GM12872 (cell line): ENCODE data around the gene CCDC88B.

ENCODE experiments used
- TF ChIP-seq, protein P1 (sequence below): IDR thresholded peaks from 3 replicates; pipeline ENCODE4 v1.5.1; 2011; ENCODE audit warnings: low read depth, mild to moderate bottlenecking, low read length, moderate library complexity; ENCODE audit not compliant: insufficient read depth

Gene CCDC88B

DNA sequence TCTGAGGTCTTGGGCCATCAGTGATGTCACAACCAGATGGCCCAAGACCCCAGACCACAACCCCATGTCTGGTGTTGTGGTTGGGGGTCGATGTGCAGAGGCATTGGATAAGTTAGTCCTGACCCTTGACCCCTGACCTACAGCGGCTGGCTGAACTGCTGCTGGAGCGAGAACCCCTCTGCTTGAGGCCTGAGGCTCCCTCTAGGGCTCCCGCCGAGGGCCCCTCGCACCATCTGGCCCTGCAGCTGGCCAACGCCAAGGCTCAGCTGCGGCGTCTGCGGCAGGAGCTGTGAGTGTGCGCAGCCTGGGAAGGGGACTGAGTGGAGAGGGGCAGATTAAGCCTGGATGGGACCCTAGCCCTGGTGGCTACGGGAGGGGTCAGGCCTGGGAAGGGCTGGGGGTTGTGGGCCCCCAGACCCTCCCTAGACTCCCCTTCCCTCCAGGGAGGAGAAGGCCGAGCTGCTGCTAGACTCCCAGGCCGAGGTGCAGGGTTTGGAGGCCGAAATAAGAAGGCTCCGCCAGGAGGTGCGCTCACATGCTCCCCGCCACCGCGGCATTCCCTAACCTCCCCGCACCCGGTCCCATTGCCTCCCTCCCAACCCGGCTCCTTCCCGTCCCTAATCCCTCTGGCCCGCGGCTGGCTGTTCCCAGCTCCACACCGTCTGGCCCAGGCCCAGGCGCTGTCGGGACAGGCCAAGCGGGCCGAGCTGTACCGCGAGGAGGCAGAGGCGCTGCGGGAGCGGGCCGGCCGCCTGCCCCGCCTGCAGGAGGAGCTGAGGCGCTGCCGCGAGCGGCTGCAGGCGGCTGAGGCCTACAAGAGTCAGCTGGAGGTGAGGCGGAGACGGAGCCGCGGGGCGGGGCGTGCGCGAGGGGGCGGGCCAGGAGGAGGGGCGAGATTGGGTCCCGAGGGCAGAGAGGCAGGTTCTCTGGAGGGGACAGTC, 2.1 kb downstream of the CCDC88B start:
- TF ChIP-seq, protein P1, sequence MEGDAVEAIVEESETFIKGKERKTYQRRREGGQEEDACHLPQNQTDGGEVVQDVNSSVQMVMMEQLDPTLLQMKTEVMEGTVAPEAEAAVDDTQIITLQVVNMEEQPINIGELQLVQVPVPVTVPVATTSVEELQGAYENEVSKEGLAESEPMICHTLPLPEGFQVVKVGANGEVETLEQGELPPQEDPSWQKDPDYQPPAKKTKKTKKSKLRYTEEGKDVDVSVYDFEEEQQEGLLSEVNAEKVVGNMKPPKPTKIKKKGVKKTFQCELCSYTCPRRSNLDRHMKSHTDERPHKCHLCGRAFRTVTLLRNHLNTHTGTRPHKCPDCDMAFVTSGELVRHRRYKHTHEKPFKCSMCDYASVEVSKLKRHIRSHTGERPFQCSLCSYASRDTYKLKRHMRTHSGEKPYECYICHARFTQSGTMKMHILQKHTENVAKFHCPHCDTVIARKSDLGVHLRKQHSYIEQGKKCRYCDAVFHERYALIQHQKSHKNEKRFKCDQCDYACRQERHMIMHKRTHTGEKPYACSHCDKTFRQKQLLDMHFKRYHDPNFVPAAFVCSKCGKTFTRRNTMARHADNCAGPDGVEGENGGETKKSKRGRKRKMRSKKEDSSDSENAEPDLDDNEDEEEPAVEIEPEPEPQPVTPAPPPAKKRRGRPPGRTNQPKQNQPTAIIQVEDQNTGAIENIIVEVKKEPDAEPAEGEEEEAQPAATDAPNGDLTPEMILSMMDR: peak; percentile 42; the same call in 2 of the 3 replicates

DNA sequence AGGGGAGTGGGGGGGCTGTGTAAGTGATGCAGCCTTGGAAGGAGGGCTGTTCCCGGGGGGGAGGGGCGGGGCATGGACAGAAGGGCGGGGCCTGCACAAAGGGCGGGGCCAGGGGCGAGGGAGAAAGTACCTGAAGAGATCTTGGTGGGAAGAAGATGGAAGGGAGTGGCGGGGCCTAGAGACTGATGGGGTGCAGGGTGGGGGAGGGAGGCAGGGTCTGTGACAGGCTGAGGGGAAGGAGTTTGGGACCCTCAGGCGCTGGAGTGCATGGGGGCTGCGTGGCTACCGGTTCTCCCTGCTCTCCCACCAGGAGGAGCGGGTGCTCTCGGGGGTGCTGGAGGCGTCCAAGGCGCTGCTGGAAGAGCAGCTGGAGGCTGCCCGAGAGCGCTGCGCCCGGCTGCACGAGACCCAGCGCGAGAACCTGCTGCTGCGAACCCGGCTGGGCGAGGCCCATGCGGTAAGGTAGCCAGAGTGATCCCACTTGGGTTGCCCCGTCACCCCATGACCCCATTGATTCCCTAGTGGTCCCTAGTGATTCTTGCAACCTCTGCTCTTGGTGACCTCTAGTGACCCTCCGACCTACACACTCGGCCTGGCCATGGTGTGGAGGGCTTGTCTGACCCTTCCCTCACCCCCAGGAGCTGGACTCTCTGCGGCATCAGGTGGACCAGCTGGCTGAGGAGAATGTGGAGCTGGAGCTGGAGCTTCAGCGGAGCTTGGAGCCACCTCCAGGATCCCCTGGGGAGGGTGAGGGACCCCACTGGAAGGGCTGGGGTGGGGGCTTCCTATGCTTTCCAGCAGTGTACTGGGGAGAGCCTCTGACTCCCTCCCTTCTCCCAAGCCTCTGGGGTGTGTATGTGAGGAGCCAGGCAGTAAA, 3.1 kb downstream of the CCDC88B start:
- TF ChIP-seq, protein P1: no peak

DNA sequence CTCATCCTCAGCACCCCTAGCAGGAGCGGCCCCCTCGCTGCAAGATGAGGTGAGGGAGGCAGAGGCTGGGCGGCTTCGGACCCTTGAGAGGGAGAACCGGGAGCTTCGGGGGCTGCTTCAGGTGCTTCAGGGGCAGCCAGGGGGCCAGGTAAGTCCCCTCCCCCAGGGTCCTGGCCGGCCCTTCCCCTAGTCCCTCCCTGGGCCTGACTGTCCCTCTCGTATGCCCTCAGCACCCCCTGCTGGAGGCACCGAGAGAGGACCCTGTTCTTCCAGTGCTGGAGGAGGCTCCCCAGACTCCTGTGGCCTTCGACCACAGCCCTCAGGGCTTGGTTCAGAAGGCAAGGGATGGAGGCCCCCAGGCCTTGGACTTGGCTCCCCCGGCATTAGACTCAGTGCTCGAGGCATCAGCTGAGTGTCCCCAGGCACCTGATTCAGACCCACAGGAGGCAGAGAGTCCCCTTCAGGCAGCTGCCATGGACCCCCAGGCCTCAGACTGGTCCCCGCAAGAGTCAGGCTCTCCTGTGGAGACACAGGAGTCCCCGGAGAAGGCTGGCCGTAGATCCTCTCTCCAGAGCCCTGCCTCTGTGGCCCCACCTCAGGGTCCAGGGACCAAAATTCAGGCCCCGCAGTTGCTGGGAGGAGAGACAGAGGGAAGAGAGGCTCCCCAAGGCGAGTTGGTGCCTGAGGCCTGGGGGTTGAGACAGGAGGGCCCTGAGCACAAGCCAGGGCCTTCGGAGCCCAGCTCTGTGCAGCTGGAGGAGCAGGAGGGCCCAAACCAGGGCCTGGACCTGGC, 4.0 kb downstream of the CCDC88B start:
- TF ChIP-seq, protein P1: peak; percentile 34; the same call in 1 of the 3 replicates

DNA sequence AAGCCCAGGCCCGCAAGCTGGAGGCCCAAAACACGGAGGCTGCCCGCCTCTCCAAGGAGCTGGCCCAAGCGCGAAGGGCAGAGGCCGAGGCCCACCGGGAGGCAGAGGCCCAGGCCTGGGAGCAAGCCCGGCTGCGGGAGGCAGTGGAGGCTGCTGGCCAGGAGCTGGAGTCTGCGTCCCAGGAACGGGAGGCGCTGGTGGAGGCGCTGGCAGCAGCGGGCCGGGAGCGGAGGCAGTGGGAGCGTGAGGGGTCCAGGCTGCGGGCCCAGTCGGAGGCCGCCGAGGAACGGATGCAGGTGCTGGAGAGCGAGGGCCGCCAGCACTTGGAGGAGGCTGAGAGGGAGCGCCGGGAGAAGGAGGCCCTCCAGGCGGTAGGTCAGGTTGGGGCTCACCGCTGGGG, 4.8 kb downstream of the CCDC88B start:
- TF ChIP-seq, protein P1: no peak

DNA sequence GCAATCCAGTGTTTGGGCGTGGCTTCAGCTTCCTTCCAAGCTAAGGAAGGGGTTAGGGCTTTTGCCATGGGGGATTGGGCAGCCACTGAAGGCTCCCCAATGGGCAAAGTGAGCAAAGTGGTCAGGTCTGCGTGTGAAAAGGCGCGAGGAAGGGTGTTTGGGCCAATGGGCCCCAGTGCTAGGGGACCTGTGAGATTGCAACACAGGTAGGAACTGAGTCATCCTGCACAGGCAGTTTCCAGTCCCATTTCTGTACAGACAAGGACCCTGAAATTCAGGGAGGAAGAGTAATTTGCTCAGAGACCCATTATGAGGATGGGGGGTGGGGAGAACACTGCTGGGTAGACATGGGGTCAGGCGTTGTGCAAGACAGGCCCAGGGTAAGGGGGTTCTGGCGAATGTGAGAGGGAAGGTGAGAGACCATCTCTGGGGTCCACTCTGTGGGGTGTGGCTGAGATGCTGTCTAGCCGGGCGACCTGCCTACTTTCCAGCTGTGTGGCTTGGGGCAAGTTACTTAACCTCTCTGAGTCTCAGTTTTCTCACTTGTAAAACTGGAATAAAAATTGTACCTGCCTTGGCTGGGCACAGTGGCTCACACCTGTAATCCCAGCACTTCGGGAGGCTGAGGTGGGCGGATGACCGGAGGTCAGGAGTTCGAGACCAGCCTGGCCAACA, 7.3 kb downstream of the CCDC88B start:
- TF ChIP-seq, protein P1: no peak

DNA sequence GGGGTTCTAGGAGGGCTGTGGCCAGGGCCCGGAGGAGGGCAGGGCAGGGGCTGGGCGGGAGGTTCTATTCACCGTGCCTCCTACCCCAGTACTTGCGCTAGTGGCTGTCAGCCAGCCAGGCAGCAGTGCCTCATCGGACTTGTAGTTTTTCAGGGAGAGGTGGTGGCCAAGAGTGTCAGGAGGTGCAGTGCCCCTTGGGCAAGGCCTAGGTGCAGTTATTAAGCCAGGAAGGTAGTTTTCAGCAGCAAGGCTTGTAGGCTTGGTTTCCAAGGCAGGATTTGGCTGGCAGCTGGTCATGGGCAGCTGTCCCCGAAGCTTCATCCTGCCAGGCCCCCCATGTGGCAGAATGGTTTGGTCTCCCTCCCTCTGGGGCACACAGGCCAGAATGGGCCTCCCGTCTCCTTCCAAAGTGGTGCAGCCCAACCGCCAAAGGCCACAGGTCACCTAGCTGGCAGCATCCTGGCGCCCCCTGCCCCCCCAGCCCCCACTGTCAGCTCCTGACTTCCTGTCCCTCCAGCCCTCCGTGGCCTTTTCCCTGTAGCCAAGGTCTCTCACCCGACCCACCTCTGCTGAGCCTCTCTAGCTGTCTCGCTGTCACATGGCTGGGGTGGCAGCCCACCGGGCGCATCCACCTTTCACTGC, 8.5 kb downstream of the CCDC88B start:
- TF ChIP-seq, protein P1: no peak
